Omental fat pad (tissue), 4 donors: ENCODE data around the gene FOXF1. TPM values are rescaled to one million over a fixed set of nuclear protein-coding genes. Genes with fewer than 3 reads are reported as not detected.

Source experiments
- ATAC-seq: fragments of 150-250 bp; one replicate; pipeline ENCODE4 v1.9.1; 2016; ENCODE audit warnings: mild to moderate bottlenecking, moderate library complexity; ENCODE audit not compliant: low FRiP score
- DNase-seq: peaks from one replicate; pipeline ENCODE4 v3.0.0-alpha.2; 2019; ENCODE audit warnings: low spot score
- total RNA-seq, 4 donors: library from RNA; depleted of rRNA; stranded (reverse); fragments of >200 nt; gene quantifications; one replicate each; pipeline ENCODE4 v1.1.0, GENCODE V29; 2016
- TF ChIP-seq, protein P1 (sequence below), 3 donors: fragments of 450-650 bp; IDR thresholded peaks; one replicate each; pipeline ENCODE4 v1.5.1; 2016 to 2017; ENCODE audit warnings: antibody characterized with exemption in 3 of 3, mild to moderate bottlenecking in 3 of 3, moderate library complexity in 2 of 3

The FOXF1 gene
- total RNA-seq, 4 donors from 2014 or later, result 0.88 to 6.6 (median 1.4) TPM

DNA sequence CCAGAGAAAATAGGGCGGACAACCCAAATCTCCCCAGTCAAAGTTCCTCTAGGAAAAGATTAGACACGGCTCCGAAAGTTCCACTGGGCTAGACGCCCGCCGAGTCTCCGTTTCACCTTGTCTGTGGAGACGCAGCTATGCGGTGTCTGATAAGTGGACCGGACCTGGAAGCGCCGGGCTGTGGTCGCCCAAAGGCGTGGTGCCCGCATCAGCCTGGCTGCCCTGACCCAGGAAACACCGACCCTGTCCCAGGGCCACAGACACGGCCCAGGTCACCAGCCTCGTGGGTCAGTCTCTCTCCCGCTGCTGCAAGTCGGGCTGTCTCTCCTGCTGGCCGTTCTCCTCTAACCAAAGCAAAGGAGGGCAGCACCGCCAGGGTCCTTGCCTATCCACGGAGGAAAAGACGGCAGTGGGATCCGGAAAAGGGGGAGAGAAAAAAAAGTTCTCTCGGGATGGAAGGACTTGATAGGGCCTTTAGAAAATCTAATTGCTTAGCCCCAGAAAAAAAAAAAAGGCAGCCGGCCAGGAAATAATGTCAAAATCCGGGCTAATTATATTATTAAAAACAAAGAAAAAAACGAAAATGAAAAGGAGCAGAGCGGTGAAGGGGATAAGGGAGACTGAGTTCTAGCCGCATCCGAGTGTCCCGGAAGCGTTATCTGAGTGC is 13.9 kb upstream of the FOXF1 start:
- TF ChIP-seq, protein P1, sequence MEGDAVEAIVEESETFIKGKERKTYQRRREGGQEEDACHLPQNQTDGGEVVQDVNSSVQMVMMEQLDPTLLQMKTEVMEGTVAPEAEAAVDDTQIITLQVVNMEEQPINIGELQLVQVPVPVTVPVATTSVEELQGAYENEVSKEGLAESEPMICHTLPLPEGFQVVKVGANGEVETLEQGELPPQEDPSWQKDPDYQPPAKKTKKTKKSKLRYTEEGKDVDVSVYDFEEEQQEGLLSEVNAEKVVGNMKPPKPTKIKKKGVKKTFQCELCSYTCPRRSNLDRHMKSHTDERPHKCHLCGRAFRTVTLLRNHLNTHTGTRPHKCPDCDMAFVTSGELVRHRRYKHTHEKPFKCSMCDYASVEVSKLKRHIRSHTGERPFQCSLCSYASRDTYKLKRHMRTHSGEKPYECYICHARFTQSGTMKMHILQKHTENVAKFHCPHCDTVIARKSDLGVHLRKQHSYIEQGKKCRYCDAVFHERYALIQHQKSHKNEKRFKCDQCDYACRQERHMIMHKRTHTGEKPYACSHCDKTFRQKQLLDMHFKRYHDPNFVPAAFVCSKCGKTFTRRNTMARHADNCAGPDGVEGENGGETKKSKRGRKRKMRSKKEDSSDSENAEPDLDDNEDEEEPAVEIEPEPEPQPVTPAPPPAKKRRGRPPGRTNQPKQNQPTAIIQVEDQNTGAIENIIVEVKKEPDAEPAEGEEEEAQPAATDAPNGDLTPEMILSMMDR (IDR thresholded peaks at IDR 0.05), result no peak
- DNase-seq (no peak), ATAC-seq (no peak)

DNA sequence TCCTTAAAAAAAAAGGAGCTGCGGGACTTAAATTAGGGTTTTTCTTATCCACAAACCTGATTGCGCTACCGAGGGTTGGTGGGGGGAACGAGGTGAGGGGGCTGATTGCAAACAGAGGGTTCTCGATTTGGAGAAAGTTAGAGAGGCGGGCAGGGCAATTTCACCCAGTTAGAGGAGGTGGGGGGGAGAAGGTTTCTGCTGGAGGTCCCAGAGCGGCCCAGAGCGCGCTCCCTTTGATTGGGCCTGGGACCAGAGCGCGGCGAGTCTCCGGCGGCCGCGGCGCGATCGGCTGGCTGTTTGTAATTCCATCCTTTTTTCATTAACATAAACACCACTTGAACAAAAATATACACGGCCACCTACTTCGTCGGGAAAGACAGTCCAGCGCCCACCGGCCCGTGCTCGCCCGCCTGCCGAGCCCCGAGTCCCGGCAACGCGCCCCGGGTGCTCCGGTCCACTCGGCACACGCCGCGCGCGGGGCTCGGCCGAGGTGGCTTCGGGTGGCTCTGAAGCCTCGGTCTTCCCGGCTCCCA is 13.3 kb upstream of the FOXF1 start:
- DNase-seq (no peak), ATAC-seq (no peak)
- TF ChIP-seq, protein P1 (IDR thresholded peaks at IDR 0.05), result no peak

DNA sequence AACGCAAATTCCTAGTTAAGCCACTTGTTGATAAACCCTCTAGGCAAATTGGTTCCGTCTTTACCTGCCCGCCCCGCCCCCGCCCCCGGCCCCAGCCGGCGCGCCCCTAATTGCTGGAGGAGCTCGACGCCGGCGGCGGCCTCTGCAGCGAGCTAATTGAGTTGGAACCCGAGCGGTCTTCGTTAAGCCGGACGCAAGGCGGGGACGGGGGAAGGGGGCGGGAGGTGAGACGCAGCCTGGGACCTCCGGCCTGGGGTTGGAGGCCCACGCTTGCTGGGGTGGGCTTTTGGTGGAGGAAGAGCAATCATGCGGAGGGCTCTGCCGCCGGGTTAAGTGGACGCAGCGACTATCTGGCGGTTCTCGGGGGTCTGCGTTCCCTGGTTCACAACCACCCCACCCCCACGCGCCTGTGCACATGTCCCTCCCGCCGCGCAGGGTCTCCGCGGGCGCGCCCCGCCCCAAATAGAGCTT is 12.7 kb upstream of the FOXF1 start:
- TF ChIP-seq, protein P1 (IDR thresholded peaks at IDR 0.05), result no peak
- ATAC-seq (no peak), DNase-seq (no peak)

DNA sequence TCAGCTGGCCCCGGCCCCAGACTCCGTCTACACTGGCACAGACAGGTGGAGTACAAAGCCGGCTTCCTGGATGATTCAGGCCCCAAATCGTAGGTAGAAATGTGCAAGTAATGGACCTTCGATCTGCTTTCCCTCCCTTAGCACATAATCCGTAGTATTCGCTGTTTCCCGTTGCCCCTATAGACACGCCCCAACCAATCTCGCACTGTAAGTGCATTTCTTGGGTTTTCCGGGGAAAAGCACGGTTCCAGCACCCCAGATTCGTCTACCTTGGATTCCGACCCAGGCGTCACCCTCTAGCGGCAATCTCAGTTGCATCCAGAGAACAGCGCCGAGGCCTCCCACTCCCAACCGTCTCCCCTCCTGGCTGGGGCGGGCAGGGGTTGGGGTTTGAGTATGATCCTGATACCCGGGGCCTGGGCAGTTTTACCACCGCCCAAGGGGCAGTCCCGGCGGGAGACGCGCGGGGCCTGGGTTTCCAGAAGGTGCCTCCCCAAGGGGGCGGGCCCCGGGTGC is 12.1 kb upstream of the FOXF1 start:
- ATAC-seq, result no peak
- DNase-seq, result no peak

DNA sequence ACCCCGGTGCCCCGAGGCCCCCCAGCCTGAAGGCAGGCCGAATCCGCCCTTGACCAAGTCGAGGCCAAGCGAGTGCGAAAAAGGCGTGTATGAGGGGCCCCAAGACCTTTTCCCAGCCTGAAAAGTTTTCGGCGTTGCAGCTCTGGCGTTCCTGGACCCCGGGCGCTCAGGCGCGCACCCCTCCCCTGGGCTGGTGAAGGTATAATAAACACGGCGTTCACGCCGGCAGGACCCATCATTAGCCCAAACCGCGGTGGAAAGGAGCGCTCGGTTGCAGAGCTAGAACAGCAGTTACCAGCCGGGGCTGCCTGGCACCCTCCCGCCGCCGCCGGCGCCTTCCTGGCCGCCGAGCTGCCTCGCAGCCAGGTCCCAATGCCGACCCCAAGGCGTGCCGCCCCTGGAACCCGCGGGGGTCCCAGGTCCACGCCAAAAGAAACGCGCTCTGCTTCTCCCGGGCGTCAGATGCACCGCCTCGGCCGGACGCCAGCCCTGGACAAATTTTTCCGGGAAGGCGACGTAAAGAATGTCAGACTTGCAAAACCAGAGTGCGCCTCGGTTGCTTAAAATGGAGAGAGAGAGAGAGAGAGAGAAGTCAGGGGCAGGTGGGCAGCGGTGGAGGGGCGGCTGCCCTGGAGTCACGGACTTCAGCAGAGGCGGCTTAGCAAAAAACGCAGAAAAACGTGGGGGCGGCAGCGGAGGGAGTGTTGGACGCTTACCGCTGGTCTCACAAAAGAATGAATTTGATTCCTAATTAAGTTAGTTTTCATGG is 11.5 kb upstream of the FOXF1 start:
- no peak for ATAC-seq
- no peak for DNase-seq
- TF ChIP-seq, protein P1 (IDR thresholded peaks at IDR 0.05), result no peak

More for the DNA sequence above, 12.1 kb upstream of the FOXF1 start:
- TF ChIP-seq, protein P1 (IDR thresholded peaks at IDR 0.05), result no peak

DNA sequence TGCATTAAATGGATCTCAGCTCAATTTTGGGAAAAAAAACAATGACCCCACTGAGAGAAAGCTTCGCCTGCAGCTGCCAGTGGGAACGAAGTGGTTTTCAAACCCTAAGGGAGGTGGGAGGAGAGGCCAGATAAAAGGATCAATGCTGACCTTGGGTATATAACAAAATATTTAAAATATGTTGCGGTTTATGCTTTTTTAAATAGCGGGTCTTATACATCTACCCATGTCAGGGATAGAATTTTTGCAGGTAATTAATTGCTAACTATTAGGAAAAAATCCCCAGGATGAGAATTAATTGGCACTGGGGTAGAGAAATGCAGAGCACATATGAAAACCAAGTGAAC is 10.9 kb upstream of the FOXF1 start:
- TF ChIP-seq, protein P1 (IDR thresholded peaks at IDR 0.05), result no peak
- no peak for ATAC-seq
- no peak for DNase-seq
